ENCODE data around the gene CCDC78.

CCDC78 gene

DNA sequence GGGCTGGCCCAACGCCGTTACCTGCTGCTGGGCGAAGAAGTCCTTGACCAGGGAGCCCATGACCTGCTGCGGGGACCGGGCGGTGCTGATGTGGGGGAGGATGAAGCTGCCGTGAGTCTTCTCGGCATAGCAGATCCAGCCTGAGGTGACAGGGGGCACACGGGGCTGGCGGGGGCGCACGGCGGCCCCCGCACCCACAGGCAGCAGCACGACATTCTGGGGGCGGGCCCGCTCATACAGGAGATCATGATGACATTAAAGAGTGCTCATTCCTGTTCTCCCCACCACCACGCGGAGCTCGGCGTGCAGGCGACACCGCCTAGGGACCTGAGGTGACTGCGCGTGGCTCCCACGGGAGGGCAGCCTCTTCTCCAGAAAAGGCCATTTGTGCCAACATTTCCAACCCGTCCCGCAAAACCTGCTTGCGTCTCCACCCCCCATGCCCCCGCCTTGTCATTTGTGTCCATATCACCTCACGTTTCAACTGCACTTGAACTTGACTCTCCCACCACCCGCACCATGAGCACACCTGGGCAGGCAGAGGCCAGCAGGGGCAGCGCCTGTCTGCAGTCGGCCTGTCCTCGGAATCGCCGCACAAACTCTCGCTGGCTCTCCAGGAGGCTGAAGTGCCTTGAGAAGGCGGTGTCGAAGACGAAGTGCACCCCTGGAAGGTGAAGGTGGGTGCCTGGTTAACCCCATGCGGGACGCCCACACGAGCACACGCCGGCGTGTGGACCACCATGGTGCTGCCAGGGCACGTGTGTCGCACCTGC lies 8.2 kb upstream of the CCDC78 start:
- Histone ChIP-seq H3K27me3 (replicated peaks; ENCODE audit: insufficient read depth, low read length) (no peaks in the 10 kb centered on the region), H3K36me3 (replicated peaks; ENCODE audit: insufficient read depth, low read length) (no peaks in the 10 kb centered on the region), H3F3A (ENCODE audit: insufficient read depth, low read length) (peaks cover 25% of the 10 kb centered on the region), H4K20me1 (ENCODE audit: insufficient read depth, low read length) (no peaks in the 10 kb centered on the region), H3K9me3 (replicated peaks; ENCODE audit: insufficient read depth, low read length) (no peaks in the 10 kb centered on the region), H3K4me3 (ENCODE audit: low read length) (no peak overlapping the region), H3K4me1 (ENCODE audit: low read length) (peaks cover 32% of the 10 kb centered on the region), H2AFZ (ENCODE audit: low read length) (no peak overlapping the region), H3K9ac (ENCODE audit: low read length) (no peak overlapping the region), H3K9me2 (replicated peaks; ENCODE audit: insufficient read depth, low read length) (no peaks in the 10 kb centered on the region), H3K27ac (ENCODE audit: low read length) (no peak overlapping the region), H3K79me2 (ENCODE audit: low read length) (peaks cover 2% of the 10 kb centered on the region), H3K4me2 (ENCODE audit: low read depth, low read length) (peak overlapping the region; percentile 69; the same call in 1 of the 2 replicates)
- no peak for DNase-seq
- TF ChIP-seq EZH2phosphoT487 (IDR thresholded peaks at IDR 0.05; ENCODE audit: low read length) (no peak), EZH2 (optimal IDR thresholded peaks at IDR 0.05; ENCODE audit: low read depth, low read length) (no peak), CTCF (IDR thresholded peaks at IDR 0.05; ENCODE audit: low read length) (no peak)

- H3K9me3 ChIP-seq (replicated peaks; ENCODE audit: insufficient read depth, low read length) = no peaks in the 10 kb centered on the region
- no peaks in the 10 kb centered on the region for H3K36me3 ChIP-seq (replicated peaks; ENCODE audit: insufficient read depth, low read length)
- no peak overlapping the region for H3K4me3 ChIP-seq (ENCODE audit: low read length)
- TF ChIP-seq EZH2 (optimal IDR thresholded peaks at IDR 0.05; ENCODE audit: low read depth, low read length) (no peak), CTCF (IDR thresholded peaks at IDR 0.05; ENCODE audit: low read length) (peak; percentile 30), EZH2phosphoT487 (IDR thresholded peaks at IDR 0.05; ENCODE audit: low read length) (no peak)
- H3K9ac ChIP-seq (ENCODE audit: low read length) = no peak overlapping the region
- H3K27ac ChIP-seq (ENCODE audit: low read length) = no peak overlapping the region
- H3K27me3 ChIP-seq (replicated peaks; ENCODE audit: insufficient read depth, low read length) = no peaks in the 10 kb centered on the region
- no peaks in the 10 kb centered on the region for H3K9me2 ChIP-seq (replicated peaks; ENCODE audit: insufficient read depth, low read length)
- H2AFZ ChIP-seq (ENCODE audit: low read length) = no peak overlapping the region
- H3K4me2 ChIP-seq (ENCODE audit: low read depth, low read length) = no peak overlapping the region
- H3K79me2 ChIP-seq (ENCODE audit: low read length) = no peaks in the 10 kb centered on the region
- DNase-seq = no peak
- H3F3A ChIP-seq (ENCODE audit: insufficient read depth, low read length) = peaks cover 25% of the 10 kb centered on the region
- H3K4me1 ChIP-seq (ENCODE audit: low read length) = peaks cover 32% of the 10 kb centered on the region
- no peaks in the 10 kb centered on the region for H4K20me1 ChIP-seq (ENCODE audit: insufficient read depth, low read length)
Observed at GRCh38 chr16:733382-734207, 7.4 kb upstream of the CCDC78 start.

- no peak overlapping the region for H2AFZ ChIP-seq (ENCODE audit: low read length)
- no peak overlapping the region for H3K27ac ChIP-seq (ENCODE audit: low read length)
- H3K27me3 ChIP-seq (replicated peaks; ENCODE audit: insufficient read depth, low read length) = no peaks in the 10 kb centered on the region
- H3K79me2 ChIP-seq (ENCODE audit: low read length) = no peaks in the 10 kb centered on the region
- no peak overlapping the region for H3K4me3 ChIP-seq (ENCODE audit: low read length)
- H3K4me2 ChIP-seq (ENCODE audit: low read depth, low read length) = no peak overlapping the region
- H3K4me1 ChIP-seq (ENCODE audit: low read length) = peaks cover 32% of the 10 kb centered on the region
- H4K20me1 ChIP-seq (ENCODE audit: insufficient read depth, low read length) = no peaks in the 10 kb centered on the region
- no peaks in the 10 kb centered on the region for H3K9me3 ChIP-seq (replicated peaks; ENCODE audit: insufficient read depth, low read length)
- H3K9me2 ChIP-seq (replicated peaks; ENCODE audit: insufficient read depth, low read length) = no peaks in the 10 kb centered on the region
- no peak for TF ChIP-seq CTCF (IDR thresholded peaks at IDR 0.05; ENCODE audit: low read length)
- TF ChIP-seq EZH2phosphoT487 (IDR thresholded peaks at IDR 0.05; ENCODE audit: low read length) = no peak
- no peak for TF ChIP-seq EZH2 (optimal IDR thresholded peaks at IDR 0.05; ENCODE audit: low read depth, low read length)
- peaks cover 25% of the 10 kb centered on the region for H3F3A ChIP-seq (ENCODE audit: insufficient read depth, low read length)
- no peak for DNase-seq
- H3K9ac ChIP-seq (ENCODE audit: low read length) = no peak overlapping the region
- no peaks in the 10 kb centered on the region for H3K36me3 ChIP-seq (replicated peaks; ENCODE audit: insufficient read depth, low read length)
Observed at GRCh38 chr16:732936-733335, 6.7 kb upstream of the CCDC78 start.
